HCT116 (cell line): ENCODE data around the gene STX1A.

ENCODE experiments used
- CEBPB ChIP-seq: IDR thresholded peaks from 2 replicates; pipeline ENCODE4 v1.6.1; 2012; ENCODE audit warnings: low read depth
- EGR1 ChIP-seq: IDR thresholded peaks from 2 replicates; pipeline ENCODE4 v1.6.1; 2012; ENCODE audit warnings: low read depth
- EZH2 ChIP-seq: fragments of 200-600 bp; sonication (generic); IDR thresholded peaks from 2 replicates; pipeline ENCODE4 v1.6.1; 2017; ENCODE audit warnings: antibody characterized with exemption, mixed run types
- EZH2phosphoT487 ChIP-seq: fragments of 200-600 bp; IDR thresholded peaks from 2 replicates; pipeline ENCODE4 v1.6.1; 2018; ENCODE audit warnings: antibody characterized with exemption, borderline replicate concordance
- JUND ChIP-seq: IDR thresholded peaks from 2 replicates; pipeline ENCODE4 v1.6.1; 2012
- POLR2A ChIP-seq: IDR thresholded peaks from 2 replicates; pipeline ENCODE4 v1.7.0; 2011; ENCODE audit warnings: borderline replicate concordance; ENCODE audit not compliant: insufficient read depth, insufficient read length; ENCODE audit errors: extremely low read depth
- POLR2AphosphoS5 ChIP-seq: IDR thresholded peaks from 2 replicates; pipeline ENCODE4 v1.6.1; 2011; ENCODE audit warnings: mild to moderate bottlenecking, low read depth, low read length, moderate library complexity
- RAD21 ChIP-seq: IDR thresholded peaks from 2 replicates; pipeline ENCODE4 v1.6.1; 2012; ENCODE audit warnings: low read depth, mild to moderate bottlenecking
- SIN3A ChIP-seq: IDR thresholded peaks from 2 replicates; pipeline ENCODE4 v1.6.1; 2012; ENCODE audit warnings: low read depth
- SRF ChIP-seq: IDR thresholded peaks from 2 replicates; pipeline ENCODE4 v1.6.1; 2012; ENCODE audit warnings: low read depth
- YY1 ChIP-seq: IDR thresholded peaks from 2 replicates; pipeline ENCODE4 v1.6.1; 2011; ENCODE audit warnings: low read length, low read depth, moderate library complexity, mild to moderate bottlenecking; ENCODE audit not compliant: insufficient replicate concordance; ENCODE audit errors: extremely low read depth
- ZNF274 ChIP-seq: fragments of 200-500 bp; sonication (Bioruptor generic); IDR thresholded peaks from 2 replicates; pipeline ENCODE4 v1.6.1; 2014; ENCODE audit warnings: mild to moderate bottlenecking, low read depth, low read length, inconsistent platforms
- TF ChIP-seq, protein P1 (sequence below), 3 experiments: fragments of 200-600 bp in 1 of 3; sonication (generic) in 1 of 3; IDR thresholded peaks in 2 of 3; conservative IDR thresholded peaks in 1 of 3; 2 replicates each; pipeline ENCODE4 v1.5.1; 2012 to 2017; ENCODE audit warnings: low read depth in 2 of 3, low read length in 2 of 3, antibody characterized with exemption in 1 of 3, borderline replicate concordance in 1 of 3, control low read depth in 1 of 3, mild to moderate bottlenecking in 1 of 3, mixed read lengths in 1 of 3, mixed run types in 1 of 3, moderate library complexity in 1 of 3; ENCODE audit not compliant: insufficient read depth in 1 of 3

DNA sequence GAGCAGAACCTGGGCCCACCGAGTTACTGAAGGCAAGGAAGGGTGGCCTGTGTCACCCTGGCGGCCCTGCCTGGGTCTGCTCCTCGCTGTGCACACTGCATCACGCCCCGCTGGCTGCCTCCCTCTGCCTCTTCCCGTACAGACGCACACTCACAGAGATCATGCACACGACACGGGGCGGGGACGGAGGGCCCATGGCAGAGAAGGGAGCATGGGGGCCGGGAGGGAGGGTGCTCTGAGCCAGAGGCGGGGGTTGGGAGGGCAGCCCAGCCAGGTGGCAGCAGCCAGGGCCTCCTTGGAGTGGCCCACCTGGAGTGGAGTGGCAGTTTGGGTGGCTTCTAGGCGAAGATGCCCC lies 19.4 kb downstream of the STX1A start:
- TF ChIP-seq, protein P1, sequence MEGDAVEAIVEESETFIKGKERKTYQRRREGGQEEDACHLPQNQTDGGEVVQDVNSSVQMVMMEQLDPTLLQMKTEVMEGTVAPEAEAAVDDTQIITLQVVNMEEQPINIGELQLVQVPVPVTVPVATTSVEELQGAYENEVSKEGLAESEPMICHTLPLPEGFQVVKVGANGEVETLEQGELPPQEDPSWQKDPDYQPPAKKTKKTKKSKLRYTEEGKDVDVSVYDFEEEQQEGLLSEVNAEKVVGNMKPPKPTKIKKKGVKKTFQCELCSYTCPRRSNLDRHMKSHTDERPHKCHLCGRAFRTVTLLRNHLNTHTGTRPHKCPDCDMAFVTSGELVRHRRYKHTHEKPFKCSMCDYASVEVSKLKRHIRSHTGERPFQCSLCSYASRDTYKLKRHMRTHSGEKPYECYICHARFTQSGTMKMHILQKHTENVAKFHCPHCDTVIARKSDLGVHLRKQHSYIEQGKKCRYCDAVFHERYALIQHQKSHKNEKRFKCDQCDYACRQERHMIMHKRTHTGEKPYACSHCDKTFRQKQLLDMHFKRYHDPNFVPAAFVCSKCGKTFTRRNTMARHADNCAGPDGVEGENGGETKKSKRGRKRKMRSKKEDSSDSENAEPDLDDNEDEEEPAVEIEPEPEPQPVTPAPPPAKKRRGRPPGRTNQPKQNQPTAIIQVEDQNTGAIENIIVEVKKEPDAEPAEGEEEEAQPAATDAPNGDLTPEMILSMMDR (IDR thresholded peaks at IDR 0.05 in 2 of 3, conservative IDR thresholded peaks at IDR 0.05 in 1 of 3; ENCODE audit: borderline replicate concordance in 1 of 3, insufficient read depth in 1 of 3, low read depth in 2 of 3, low read length in 2 of 3) = no peak
- TF ChIP-seq EGR1 (no peak), POLR2AphosphoS5 (no peak), POLR2A (no peak), CEBPB (no peak), YY1 (no peak), RAD21 (no peak), SIN3A (no peak), JUND (no peak), EZH2phosphoT487 (no peak), SRF (no peak), ZNF274 (no peak), EZH2 (no peak)
